GM13977 (cell line): Measurements from ENCODE around the gene KCNQ1.

Experiments used
- DNase-seq: peaks from one replicate; pipeline ENCODE4 v3.0.0; 2012; ENCODE audit warnings: low spot score
- in situ Hi-C: fragments of 300-500 bp; cut with MboI; formaldehyde crosslinking; loops from one replicate; pipeline ENCODE4 v1.12.0; 2022; ENCODE audit warnings: low sequenced_read_pairs, low pct_unique_long_range_greater_than_20kb, mixed read lengths, inconsistent platforms; ENCODE audit not compliant: unreplicated experiment
- TF ChIP-seq, protein P1 (sequence below): IDR thresholded peaks from 2 replicates; pipeline ENCODE4 v1.5.1; 2012; ENCODE audit warnings: mild to moderate bottlenecking, control low read depth; ENCODE audit not compliant: insufficient read depth; ENCODE audit errors: extremely low read depth, missing control alignments

The KCNQ1 gene

DNA sequence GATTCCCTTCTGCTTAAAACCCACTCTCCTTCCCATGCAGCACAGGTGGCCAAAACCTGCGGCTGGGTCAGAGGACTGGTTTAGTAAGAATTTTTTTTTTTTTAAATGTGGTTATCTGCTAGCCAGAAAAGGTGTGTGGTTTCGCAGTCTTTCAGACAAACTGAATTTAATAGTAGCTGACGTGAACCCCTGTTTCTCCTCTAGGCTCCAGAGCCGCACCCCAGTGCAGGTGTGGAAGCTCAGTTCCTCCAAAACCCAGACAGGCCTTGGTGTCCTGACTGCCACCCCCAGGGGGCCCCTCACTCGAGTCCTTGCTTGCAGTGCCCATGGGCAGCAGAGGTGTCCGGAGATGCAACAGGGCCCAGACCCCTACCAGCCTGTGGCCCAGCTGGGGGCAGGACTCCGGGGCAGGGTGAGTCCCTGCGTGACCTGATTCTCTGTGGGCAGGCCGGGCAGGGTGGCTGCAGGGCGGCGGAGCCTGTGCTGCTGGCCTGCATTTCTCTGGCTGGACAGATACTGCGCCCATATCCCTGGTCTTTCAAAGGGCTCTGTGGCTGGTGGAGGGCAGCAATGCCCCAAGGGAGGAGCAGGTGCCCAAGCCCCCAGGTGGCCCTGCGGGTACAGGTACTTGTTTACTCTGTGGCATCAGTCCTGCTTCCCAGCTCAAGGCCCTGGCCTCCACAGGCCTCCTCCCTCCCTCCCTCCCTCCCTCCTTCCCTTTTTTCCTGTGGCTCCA lies 15.2 kb downstream of the KCNQ1 start:
- TF ChIP-seq, protein P1, sequence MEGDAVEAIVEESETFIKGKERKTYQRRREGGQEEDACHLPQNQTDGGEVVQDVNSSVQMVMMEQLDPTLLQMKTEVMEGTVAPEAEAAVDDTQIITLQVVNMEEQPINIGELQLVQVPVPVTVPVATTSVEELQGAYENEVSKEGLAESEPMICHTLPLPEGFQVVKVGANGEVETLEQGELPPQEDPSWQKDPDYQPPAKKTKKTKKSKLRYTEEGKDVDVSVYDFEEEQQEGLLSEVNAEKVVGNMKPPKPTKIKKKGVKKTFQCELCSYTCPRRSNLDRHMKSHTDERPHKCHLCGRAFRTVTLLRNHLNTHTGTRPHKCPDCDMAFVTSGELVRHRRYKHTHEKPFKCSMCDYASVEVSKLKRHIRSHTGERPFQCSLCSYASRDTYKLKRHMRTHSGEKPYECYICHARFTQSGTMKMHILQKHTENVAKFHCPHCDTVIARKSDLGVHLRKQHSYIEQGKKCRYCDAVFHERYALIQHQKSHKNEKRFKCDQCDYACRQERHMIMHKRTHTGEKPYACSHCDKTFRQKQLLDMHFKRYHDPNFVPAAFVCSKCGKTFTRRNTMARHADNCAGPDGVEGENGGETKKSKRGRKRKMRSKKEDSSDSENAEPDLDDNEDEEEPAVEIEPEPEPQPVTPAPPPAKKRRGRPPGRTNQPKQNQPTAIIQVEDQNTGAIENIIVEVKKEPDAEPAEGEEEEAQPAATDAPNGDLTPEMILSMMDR, result no peak
- in situ Hi-C loops, result no loop called here
- DNase-seq, result no peak

DNA sequence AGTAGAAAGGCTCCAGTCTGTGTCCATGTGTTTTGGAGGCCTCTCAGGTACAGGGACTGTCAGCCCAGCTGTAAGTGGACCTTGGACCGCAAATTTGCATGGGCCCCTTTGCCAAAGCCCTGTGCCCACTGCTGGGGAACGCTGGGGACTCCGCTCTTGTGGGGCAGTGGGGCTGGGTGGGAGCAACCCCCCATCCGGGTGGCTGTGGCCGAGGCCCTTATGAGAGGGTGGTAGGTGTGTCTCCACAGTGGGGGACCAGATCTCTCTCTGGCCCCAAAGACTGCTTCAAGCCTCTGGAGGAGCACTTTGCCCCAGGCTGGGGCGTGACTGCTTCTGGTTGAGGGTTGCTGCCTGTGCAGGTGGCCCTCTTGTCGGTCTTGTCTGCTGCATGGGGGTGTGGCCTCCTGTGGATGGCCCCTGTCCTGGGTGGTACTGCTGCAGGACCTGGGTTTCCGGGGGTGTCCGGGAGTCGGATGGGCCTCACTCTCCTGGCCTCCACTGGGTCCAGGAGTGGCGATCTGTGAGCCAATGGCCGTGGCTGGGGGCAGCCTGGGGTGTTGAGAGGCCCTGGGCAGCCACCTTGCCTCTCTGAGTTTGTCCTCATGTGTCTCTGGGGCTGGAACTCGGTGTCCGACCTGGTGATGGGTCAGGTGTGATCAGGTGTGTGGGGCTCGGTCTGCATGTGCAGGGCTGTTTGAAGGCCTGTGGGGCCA lies 15.9 kb downstream of the KCNQ1 start:
- DNase-seq, result no peak
- TF ChIP-seq, protein P1, result no peak
- in situ Hi-C loops, result no loop called here

DNA sequence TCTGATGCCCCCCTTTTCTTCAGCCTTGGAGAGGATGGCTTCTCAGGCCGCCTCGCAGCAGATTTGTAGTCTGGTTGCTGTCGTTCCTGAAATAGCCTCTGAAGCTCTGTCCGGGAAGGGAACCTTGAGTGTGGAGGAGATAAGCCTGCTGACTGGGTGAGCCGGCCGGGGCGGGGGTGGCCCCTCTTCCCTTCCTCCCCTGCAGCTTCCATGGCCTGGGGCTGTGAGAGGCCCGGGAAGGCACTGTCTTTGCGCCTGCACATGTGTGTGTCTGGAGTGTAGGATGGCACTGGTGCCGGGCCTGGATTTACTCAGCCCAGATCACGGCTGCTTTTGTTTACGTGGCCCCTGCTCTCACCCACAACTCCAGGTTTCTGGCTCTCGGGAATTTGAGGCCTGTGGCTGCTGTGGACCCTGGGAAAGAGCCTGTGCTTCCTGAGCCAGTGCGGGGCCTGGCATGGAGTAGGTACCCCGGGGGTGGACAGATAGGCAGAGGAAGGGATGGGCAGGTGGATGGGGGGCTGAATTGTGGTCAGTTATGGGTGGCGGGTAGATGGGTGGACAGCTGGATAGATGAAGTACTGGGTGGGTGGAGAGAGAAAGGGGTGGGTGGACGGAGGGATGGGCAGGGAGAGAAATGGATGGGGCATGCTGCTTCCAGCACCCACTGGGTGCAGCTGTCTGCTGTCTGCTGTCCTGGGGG lies 16.6 kb downstream of the KCNQ1 start:
- no peak for DNase-seq
- in situ Hi-C loops, result no loop called here
- TF ChIP-seq, protein P1, result no peak

DNA sequence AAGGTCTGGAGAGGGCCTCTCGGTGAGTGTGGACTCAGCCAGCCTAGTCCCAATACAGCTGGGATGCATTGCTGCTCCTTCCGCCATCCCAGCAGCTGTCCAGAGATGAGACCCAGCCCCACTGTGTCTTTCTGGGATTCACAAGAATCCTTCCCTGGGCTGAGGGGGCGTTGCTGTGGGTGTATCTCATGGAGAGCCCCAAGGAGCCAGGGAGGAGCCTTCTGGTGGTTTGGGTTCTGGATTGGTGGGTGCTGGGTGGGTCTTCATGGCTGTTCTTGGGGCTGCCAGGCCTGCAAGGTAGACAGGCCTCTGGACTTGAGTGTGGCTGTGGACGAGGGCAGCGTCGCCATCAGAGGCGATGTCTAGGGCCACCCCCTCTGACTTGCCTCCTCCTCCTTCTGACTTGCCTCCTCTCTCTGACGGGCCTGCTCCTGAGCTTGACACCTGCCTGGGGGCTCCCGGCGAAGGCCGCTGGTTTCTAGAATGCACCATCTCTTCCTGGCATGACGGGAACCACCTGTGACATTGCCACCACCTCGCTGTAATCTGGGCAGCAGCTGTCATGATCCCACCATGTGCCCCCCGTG lies 17.2 kb downstream of the KCNQ1 start:
- TF ChIP-seq, protein P1, result no peak
- no peak for DNase-seq
- in situ Hi-C loops, result no loop called here

DNA sequence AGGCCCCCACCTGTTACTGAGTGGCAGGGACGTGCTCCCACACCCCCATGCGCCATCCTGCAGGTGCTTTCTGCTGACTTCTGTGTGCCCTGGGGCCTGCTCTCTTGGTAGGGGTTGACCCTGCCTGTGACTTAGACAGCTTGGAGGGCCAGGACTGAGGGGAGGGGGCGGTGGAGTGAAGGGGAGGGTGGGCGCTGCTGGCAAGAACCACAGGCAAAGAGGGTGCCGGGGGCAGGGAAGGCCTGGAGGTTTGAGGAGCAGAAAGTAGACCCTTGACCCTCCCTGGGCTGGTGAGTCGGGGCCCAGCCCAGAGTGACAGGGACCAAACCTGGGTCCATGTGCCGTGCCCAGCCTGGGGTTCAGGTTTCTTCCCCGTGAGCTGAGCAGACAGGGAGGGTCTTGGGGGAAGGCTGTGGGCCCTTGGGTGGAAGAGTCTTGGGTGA lies 17.8 kb downstream of the KCNQ1 start:
- no peak for DNase-seq
- in situ Hi-C loops, result no loop called here
- TF ChIP-seq, protein P1, result no peak

DNA sequence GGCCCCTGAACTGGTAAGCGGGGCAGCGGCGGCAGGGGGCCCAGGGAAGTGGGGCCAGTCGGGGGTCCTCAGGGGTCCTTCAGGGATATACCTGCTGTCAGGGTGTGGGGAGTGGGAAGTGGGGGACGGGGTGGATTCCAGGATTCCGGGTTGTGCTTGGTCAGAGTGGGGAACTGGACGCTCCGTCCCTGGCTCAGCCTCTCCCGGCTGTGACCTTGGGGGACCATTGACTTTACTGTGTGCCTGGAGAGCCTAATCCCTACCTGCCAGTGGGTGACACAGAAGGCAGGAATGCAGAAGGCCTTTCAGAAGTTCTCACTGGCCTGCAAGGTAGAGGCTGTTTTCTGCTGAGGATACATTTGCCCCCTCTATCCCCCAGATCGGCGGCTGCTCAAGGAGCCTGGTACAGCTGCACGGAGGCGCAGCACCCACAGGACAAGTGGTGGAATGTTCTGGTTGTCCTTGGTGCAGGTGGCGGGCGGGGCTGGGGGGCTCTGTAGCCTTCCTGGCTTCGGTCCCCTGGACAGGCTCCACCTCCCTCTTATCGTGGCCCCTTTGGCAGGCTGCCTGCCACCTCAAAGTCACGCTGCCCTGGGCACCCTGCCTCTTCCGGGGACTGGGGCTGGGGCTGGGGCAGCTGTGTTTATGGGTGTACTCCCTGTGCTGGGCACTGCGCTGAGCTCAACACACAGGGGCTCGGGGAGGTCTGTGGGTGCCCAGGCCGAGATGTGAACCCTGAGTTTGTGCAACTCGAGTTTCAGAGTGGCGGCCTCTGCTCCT lies 18.4 kb downstream of the KCNQ1 start:
- in situ Hi-C loops, result no loop called here
- DNase-seq, result no peak
- TF ChIP-seq, protein P1, result no peak
